GM12878 (cell line): Measurements from ENCODE around the gene MAPKAP1.

Experiments
- CHD1 ChIP-seq: IDR thresholded peaks from 2 replicates; pipeline ENCODE4 v1.6.1; 2012; ENCODE audit warnings: low read depth, low read length, improper control_type of control experiment
- CTCF ChIP-seq, 3 experiments: IDR thresholded peaks in 2 of 3; conservative IDR thresholded peaks in 1 of 3; 2 replicates each; pipeline ENCODE4 v1.5.1; 2011; ENCODE audit warnings: low read depth in 3 of 3, low read length in 3 of 3, mild to moderate bottlenecking in 3 of 3, control low read depth in 2 of 3, moderate library complexity in 2 of 3, inconsistent platforms in 1 of 3, mixed read lengths in 1 of 3; ENCODE audit not compliant: control insufficient read depth in 2 of 3, insufficient read depth in 1 of 3; ENCODE audit errors: extremely low read depth in 1 of 3
- POLR2A ChIP-seq: IDR thresholded peaks from 2 replicates; pipeline ENCODE4 v1.6.1; 2011; ENCODE audit warnings: low read depth, mild to moderate bottlenecking, low read length
- RCOR1 ChIP-seq: conservative IDR thresholded peaks from 2 replicates; pipeline ENCODE4 v1.6.1; 2012; ENCODE audit warnings: low read depth, low read length, improper control_type of control experiment
- ZBTB11 ChIP-seq: fragments of 450-650 bp; formaldehyde crosslinking; IDR thresholded peaks from 2 replicates; pipeline ENCODE4 v1.5.0; 2022; ENCODE audit warnings: mild to moderate bottlenecking, missing genetic modification characterization
- TF ChIP-seq, protein P1 (sequence below): fragments of 450-650 bp; IDR thresholded peaks from 2 replicates; pipeline ENCODE4 v1.6.1; 2017; ENCODE audit warnings: antibody characterized with exemption, mild to moderate bottlenecking, moderate library complexity

DNA sequence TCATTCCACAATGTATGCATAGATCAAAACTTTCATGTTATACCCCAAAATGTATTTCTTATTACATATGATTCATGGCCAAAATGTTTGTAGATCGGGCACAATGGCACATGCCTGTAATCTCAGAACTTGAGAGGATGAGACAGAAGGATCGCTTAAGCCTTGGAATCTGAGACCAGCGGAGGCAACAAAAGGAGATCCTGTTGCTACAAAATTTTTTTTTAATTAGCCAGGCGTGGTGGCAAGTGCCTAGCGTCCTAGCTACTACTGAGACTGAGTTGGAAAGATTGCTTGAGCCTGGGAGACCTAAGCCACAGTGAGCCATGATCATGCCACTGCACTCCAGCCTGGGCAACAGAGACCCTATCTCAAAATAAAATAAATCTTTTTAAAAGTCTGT is 89.9 kb downstream of the MAPKAP1 start:
- TF ChIP-seq, protein P1, sequence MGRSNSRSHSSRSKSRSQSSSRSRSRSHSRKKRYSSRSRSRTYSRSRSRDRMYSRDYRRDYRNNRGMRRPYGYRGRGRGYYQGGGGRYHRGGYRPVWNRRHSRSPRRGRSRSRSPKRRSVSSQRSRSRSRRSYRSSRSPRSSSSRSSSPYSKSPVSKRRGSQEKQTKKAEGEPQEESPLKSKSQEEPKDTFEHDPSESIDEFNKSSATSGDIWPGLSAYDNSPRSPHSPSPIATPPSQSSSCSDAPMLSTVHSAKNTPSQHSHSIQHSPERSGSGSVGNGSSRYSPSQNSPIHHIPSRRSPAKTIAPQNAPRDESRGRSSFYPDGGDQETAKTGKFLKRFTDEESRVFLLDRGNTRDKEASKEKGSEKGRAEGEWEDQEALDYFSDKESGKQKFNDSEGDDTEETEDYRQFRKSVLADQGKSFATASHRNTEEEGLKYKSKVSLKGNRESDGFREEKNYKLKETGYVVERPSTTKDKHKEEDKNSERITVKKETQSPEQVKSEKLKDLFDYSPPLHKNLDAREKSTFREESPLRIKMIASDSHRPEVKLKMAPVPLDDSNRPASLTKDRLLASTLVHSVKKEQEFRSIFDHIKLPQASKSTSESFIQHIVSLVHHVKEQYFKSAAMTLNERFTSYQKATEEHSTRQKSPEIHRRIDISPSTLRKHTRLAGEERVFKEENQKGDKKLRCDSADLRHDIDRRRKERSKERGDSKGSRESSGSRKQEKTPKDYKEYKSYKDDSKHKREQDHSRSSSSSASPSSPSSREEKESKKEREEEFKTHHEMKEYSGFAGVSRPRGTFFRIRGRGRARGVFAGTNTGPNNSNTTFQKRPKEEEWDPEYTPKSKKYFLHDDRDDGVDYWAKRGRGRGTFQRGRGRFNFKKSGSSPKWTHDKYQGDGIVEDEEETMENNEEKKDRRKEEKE, result no peak
- TF ChIP-seq ZBTB11 (CRISPR knock-in tag) (no peak), CHD1 (no peak), CTCF (IDR thresholded peaks at IDR 0.05 in 2 of 3, conservative IDR thresholded peaks at IDR 0.05 in 1 of 3; ENCODE audit: control insufficient read depth in 2 of 3, extremely low read depth in 1 of 3, insufficient read depth in 1 of 3, low read depth in 3 of 3, low read length in 3 of 3) (no peak), RCOR1 (no peak), POLR2A (no peak)
